Neural crest cell (in vitro differentiated cells): Measurements from ENCODE around the gene CLGN. TPM values are rescaled to one million over a fixed set of nuclear protein-coding genes. Genes with fewer than 3 reads are reported as not detected.

Experiments
- DNase-seq: peaks from one replicate; pipeline ENCODE4 v3.0.0; 2021; ENCODE audit warnings: low read depth, mixed read lengths, low spot score
- H3K27ac Mint-ChIP-seq: one replicate; pipeline ENCODE4 v1.8.0; 2021; ENCODE audit warnings: mild to moderate bottlenecking, mixed read lengths; ENCODE audit not compliant: unreplicated experiment
- H3K27me3 Mint-ChIP-seq: 2 replicates; pipeline ENCODE4 v1.8.0; 2021; ENCODE audit warnings: low read depth, mild to moderate bottlenecking, mixed read lengths
- H3K36me3 Mint-ChIP-seq: 2 replicates; pipeline ENCODE4 v1.8.0; 2021; ENCODE audit warnings: low read depth, mild to moderate bottlenecking, mixed read lengths
- H3K4me1 Mint-ChIP-seq: 2 replicates; pipeline ENCODE4 v1.8.0; 2021; ENCODE audit warnings: mixed read lengths
- H3K4me3 Mint-ChIP-seq: one replicate; pipeline ENCODE4 v1.8.0; 2021; ENCODE audit warnings: mild to moderate bottlenecking, mixed read lengths
- H3K9me3 Mint-ChIP-seq: 2 replicates; pipeline ENCODE4 v1.8.0; 2021; ENCODE audit warnings: mixed read lengths
- total RNA-seq: library from RNA; stranded (reverse); gene quantifications from 2 replicates; pipeline ENCODE4 v1.2.1, GENCODE V29; 2021
- TF ChIP-seq, protein P1 (sequence below): fragments of 200-600 bp; sonication (generic); conservative IDR thresholded peaks from 2 replicates; pipeline ENCODE4 v1.5.0; 2021; ENCODE audit warnings: antibody characterized with exemption, mild to moderate bottlenecking

Gene CLGN
- total RNA-seq, 1 donor from 2014 or later: 16.1 TPM

- Mint-ChIP-seq H3K9me3 (no peaks in the 10 kb centered on the region), H3K4me3 (no peak overlapping the region), H3K4me1 (peaks cover under 1% of the 10 kb centered on the region), H3K27me3 (no peaks in the 10 kb centered on the region), H3K36me3 (no peaks in the 10 kb centered on the region), H3K27ac (no peak overlapping the region)
- TF ChIP-seq, protein P1, sequence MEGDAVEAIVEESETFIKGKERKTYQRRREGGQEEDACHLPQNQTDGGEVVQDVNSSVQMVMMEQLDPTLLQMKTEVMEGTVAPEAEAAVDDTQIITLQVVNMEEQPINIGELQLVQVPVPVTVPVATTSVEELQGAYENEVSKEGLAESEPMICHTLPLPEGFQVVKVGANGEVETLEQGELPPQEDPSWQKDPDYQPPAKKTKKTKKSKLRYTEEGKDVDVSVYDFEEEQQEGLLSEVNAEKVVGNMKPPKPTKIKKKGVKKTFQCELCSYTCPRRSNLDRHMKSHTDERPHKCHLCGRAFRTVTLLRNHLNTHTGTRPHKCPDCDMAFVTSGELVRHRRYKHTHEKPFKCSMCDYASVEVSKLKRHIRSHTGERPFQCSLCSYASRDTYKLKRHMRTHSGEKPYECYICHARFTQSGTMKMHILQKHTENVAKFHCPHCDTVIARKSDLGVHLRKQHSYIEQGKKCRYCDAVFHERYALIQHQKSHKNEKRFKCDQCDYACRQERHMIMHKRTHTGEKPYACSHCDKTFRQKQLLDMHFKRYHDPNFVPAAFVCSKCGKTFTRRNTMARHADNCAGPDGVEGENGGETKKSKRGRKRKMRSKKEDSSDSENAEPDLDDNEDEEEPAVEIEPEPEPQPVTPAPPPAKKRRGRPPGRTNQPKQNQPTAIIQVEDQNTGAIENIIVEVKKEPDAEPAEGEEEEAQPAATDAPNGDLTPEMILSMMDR: no peak
- no peak for DNase-seq
These were observed 64.4 kb downstream of the CLGN start for GRCh38 chr4:140363051-140363450.

- H3K4me1 Mint-ChIP-seq: peaks cover 6% of the 10 kb centered on the region
- no peak overlapping the region for H3K4me3 Mint-ChIP-seq
- H3K36me3 Mint-ChIP-seq: no peaks in the 10 kb centered on the region
- TF ChIP-seq, protein P1: no peak
- no peak overlapping the region for H3K27ac Mint-ChIP-seq
- no peaks in the 10 kb centered on the region for H3K27me3 Mint-ChIP-seq
- no peaks in the 10 kb centered on the region for H3K9me3 Mint-ChIP-seq
- DNase-seq: no peak
These were observed 66.3 kb downstream of the CLGN start for GRCh38 chr4:140361099-140361498.

GRCh38 chr4:140359562-140360427, 67.7 kb downstream of the CLGN start:
- H3K27me3 Mint-ChIP-seq: no peaks in the 10 kb centered on the region
- no peak overlapping the region for H3K27ac Mint-ChIP-seq
- H3K9me3 Mint-ChIP-seq: no peaks in the 10 kb centered on the region
- H3K4me1 Mint-ChIP-seq: peaks cover 6% of the 10 kb centered on the region
- no peaks in the 10 kb centered on the region for H3K36me3 Mint-ChIP-seq
- TF ChIP-seq, protein P1: peak; percentile 87
- peak; percentile 85 for DNase-seq
- H3K4me3 Mint-ChIP-seq: no peak overlapping the region

DNA sequence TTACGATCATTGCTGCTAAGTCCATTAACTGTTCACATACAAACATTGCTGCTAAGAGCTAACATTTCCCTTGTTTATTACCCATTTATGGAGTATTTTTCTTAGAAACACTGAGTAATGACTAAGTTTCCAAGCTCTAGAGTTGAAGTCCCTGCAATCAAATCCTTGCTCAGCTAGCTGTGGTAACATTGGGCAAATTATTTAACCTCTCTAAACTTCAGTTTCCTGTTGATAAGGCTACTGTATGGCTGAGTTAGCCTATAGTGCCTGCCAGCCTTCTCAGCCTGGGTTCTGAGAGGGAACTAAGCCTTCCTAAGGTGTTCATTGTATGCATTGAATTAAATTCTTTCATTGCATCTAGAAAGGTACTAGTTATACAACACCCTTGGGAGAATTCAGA, 69.2 kb downstream of the CLGN start:
- H3K36me3 Mint-ChIP-seq: no peaks in the 10 kb centered on the region
- no peak overlapping the region for H3K4me3 Mint-ChIP-seq
- no peak overlapping the region for H3K27ac Mint-ChIP-seq
- peaks cover 4% of the 10 kb centered on the region for H3K9me3 Mint-ChIP-seq
- no peaks in the 10 kb centered on the region for H3K27me3 Mint-ChIP-seq
- TF ChIP-seq, protein P1: no peak
- H3K4me1 Mint-ChIP-seq: peaks cover 17% of the 10 kb centered on the region
- no peak for DNase-seq

DNA sequence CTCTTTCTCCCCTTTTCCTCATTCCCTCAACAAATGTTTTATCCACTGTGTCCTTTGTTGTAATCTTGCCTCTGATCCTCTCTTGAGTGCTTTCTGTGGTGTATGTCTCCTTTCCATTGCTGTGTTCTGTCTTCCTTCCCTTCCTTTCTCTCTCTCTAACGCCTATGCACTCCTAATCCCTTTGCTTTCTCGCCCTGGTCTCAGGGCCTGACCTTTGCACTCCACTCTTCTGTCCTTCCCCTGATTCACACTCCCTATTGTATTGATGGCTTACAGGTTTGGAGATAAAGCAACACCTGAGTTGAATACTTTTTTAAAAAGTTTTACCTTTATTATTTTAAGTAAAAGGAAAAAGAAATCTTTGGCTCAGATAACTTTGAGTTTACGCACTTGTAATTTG, 69.6 kb downstream of the CLGN start:
- Mint-ChIP-seq H3K27ac (no peak overlapping the region), H3K27me3 (no peaks in the 10 kb centered on the region)

More for the DNA sequence above, 69.6 kb downstream of the CLGN start:
- H3K4me1 Mint-ChIP-seq: peaks cover 17% of the 10 kb centered on the region
- TF ChIP-seq, protein P1: no peak
- H3K4me3 Mint-ChIP-seq: no peak overlapping the region
- H3K36me3 Mint-ChIP-seq: no peaks in the 10 kb centered on the region
- no peak for DNase-seq
- peaks cover 4% of the 10 kb centered on the region for H3K9me3 Mint-ChIP-seq
